Measurements from ENCODE around the gene PARP12.

GRCh38 chr7:140005754-140006503, 56.8 kb downstream of the PARP12 start:
- TF ChIP-seq, protein P1, sequence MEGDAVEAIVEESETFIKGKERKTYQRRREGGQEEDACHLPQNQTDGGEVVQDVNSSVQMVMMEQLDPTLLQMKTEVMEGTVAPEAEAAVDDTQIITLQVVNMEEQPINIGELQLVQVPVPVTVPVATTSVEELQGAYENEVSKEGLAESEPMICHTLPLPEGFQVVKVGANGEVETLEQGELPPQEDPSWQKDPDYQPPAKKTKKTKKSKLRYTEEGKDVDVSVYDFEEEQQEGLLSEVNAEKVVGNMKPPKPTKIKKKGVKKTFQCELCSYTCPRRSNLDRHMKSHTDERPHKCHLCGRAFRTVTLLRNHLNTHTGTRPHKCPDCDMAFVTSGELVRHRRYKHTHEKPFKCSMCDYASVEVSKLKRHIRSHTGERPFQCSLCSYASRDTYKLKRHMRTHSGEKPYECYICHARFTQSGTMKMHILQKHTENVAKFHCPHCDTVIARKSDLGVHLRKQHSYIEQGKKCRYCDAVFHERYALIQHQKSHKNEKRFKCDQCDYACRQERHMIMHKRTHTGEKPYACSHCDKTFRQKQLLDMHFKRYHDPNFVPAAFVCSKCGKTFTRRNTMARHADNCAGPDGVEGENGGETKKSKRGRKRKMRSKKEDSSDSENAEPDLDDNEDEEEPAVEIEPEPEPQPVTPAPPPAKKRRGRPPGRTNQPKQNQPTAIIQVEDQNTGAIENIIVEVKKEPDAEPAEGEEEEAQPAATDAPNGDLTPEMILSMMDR (optimal IDR thresholded peaks at IDR 0.05 in 1 of 3, IDR thresholded peaks at IDR 0.05 in 1 of 3, conservative IDR thresholded peaks at IDR 0.05 in 1 of 3; ENCODE audit: extremely low read depth in 1 of 3, insufficient read depth in 2 of 3, low read length in 3 of 3) = peak in 2 of 3 experiments; percentile 43 to 47
- TF ChIP-seq EZH2 (IDR thresholded peaks at IDR 0.05; ENCODE audit: low read length) = no peak

Data from keratinocyte (primary cell).